Activated CD4-positive, alpha-beta T cell treated with anti-CD3 and anti-CD28 coated beads for 36 hours (primary cell): ENCODE data around the gene TSHZ2. TPM values are rescaled to one million over a fixed set of nuclear protein-coding genes. Genes with fewer than 3 reads are reported as not detected.

Experiments used
- ATAC-seq: fragments of 200-7000 bp; cut with Tn5 transposase; one replicate; pipeline ENCODE4 v1.10.0; 2021; ENCODE audit warnings: mild to moderate bottlenecking, moderate library complexity
- CTCF ChIA-PET: fragments of 350-600 bp; sonication (Branson Sonifier 250); formaldehyde crosslinking; loops from one replicate; lab custom pipeline; 2021; ENCODE audit warnings: antibody characterized with exemption; lab: Charles Lee
- POLR2A ChIA-PET: fragments of 350-600 bp; sonication (Branson Sonifier 250); formaldehyde crosslinking; loops from one replicate; lab custom pipeline; 2021; ENCODE audit warnings: antibody characterized with exemption, inconsistent platforms; lab: Charles Lee
- DNase-seq: peaks from one replicate; pipeline ENCODE4 v3.0.0-alpha.2; 2020
- H3K27ac Mint-ChIP-seq: one replicate; pipeline ENCODE4 v1.8.0; 2021; ENCODE audit warnings: mixed read lengths
- H3K27me3 Mint-ChIP-seq: one replicate; pipeline ENCODE4 v1.8.0; 2021; ENCODE audit warnings: mixed read lengths
- H3K36me3 Mint-ChIP-seq: one replicate; pipeline ENCODE4 v1.8.0; 2021; ENCODE audit warnings: low read depth, mixed read lengths
- H3K4me1 Mint-ChIP-seq: one replicate; pipeline ENCODE4 v1.8.0; 2021; ENCODE audit warnings: mixed read lengths
- H3K4me3 Mint-ChIP-seq: one replicate; pipeline ENCODE4 v1.8.0; 2021; ENCODE audit warnings: mild to moderate bottlenecking, moderate library complexity, mixed read lengths
- H3K9me3 Mint-ChIP-seq: one replicate; pipeline ENCODE4 v1.8.0; 2021; ENCODE audit warnings: low read depth, mixed read lengths
- intact Hi-C, 2 experiments: fragments of 100-400 bp; cut with DNase I in 1 of 2; cut with micrococcal nuclease in 1 of 2; formaldehyde crosslinking; loops; one replicate each; pipeline versions ENCODE4 v1.14.2 to v1.15.1; 2022 to 2024; cut with DNase I, micrococcal nuclease
- total RNA-seq, 2 experiments: library from RNA; stranded (reverse); gene quantifications; one replicate each; pipeline ENCODE4 v1.2.3, GENCODE V29; 2021

Gene TSHZ2
- total RNA-seq, 2 experiments from 2014 or later = 25.9 to 43.6 TPM

GRCh38 chr20:53149890-53150205 is 177.7 kb downstream of the TSHZ2 start:
- Mint-ChIP-seq H3K27me3 (peaks cover 3% of the 10 kb centered on the region), H3K4me1 (peaks cover 70% of the 10 kb centered on the region), H3K27ac (no peak overlapping the region), H3K9me3 (no peaks in the 10 kb centered on the region), H3K36me3 (no peaks in the 10 kb centered on the region), H3K4me3 (no peak overlapping the region)
- no peak for DNase-seq
- intact Hi-C loops = loop anchor here (5.0 to 10.0 kb wide), 5 partner anchors 67 to 1055 kb away; partner anchors contain the start of gene PFDN4 (in 1 of the 2)
- ChIA-PET POLR2A (interaction anchor here (0.9 kb wide), 1 partner anchor 149 kb away, joined by 5 read pairs; no protein-coding TSS in a partner anchor), CTCF (interaction anchor here (0.8 to 2.2 kb wide), 4 partner anchors 13 to 1971 kb away, joined by 3 to 6 read pairs (median 5); no protein-coding TSS in a partner anchor)
- no peak for ATAC-seq

GRCh38 chr20:53150532-53150931 is 178.4 kb downstream of the TSHZ2 start:
- peaks cover 70% of the 10 kb centered on the region for H3K4me1 Mint-ChIP-seq
- intact Hi-C loops = loop anchor here in 1 of 2 experiments (5.0 to 10.0 kb wide), 2 partner anchors 743 to 1054 kb away; partner anchors contain the start of gene PFDN4

GRCh38 chr20:53152228-53152627 is 180.1 kb downstream of the TSHZ2 start:
- H3K36me3 Mint-ChIP-seq = peaks cover 5% of the 10 kb centered on the region
- ATAC-seq = no peak
- ChIA-PET CTCF (interaction anchor here (0.8 kb wide), 1 partner anchor 75 kb away, joined by 3 read pairs; no protein-coding TSS in a partner anchor), POLR2A (no interaction called here)
- peaks cover 3% of the 10 kb centered on the region for H3K27me3 Mint-ChIP-seq
- intact Hi-C loops = loop anchor here in 1 of 2 experiments (5.0 to 10.0 kb wide), 2 partner anchors 745 to 1053 kb away; partner anchors contain the start of gene PFDN4
- peaks cover 57% of the 10 kb centered on the region for H3K4me1 Mint-ChIP-seq
- no peak overlapping the region for H3K27ac Mint-ChIP-seq
- DNase-seq = no peak
- no peak overlapping the region for H3K4me3 Mint-ChIP-seq
- no peaks in the 10 kb centered on the region for H3K9me3 Mint-ChIP-seq

More at GRCh38 chr20:53150532-53150931, 178.4 kb downstream of the TSHZ2 start:
- ATAC-seq (no peak), DNase-seq (no peak)
- Mint-ChIP-seq H3K9me3 (no peaks in the 10 kb centered on the region), H3K27ac (no peak overlapping the region), H3K36me3 (no peaks in the 10 kb centered on the region), H3K27me3 (peaks cover 3% of the 10 kb centered on the region), H3K4me3 (no peak overlapping the region)
- ChIA-PET POLR2A (no interaction called here), CTCF (interaction anchor here (2.2 kb wide), 1 partner anchor 24 kb away, joined by 6 read pairs; no protein-coding TSS in a partner anchor)

- DNase-seq (peak; percentile 43), ATAC-seq (peak; percentile 95)
- H3K4me1 Mint-ChIP-seq = peaks cover 46% of the 10 kb centered on the region
- ChIA-PET POLR2A (interaction anchor here (0.5 to 1.0 kb wide), 3 partner anchors 8 to 963 kb away, joined by 3 to 4 read pairs (median 3); partner anchors contain the start of gene ZFP64), CTCF (interaction anchor here (1.0 to 1.1 kb wide), 2 partner anchors 9 to 66 kb away, joined by 3 read pairs; no protein-coding TSS in a partner anchor)
- H3K4me3 Mint-ChIP-seq = no peak overlapping the region
- H3K27ac Mint-ChIP-seq = peak overlapping the region; percentile 52
- intact Hi-C loops = loop anchor here in 1 of 2 experiments (1.0 to 10.0 kb wide), 3 partner anchors 8 to 1050 kb away; partner anchors contain the start of gene PFDN4
- H3K27me3 Mint-ChIP-seq = peaks cover 3% of the 10 kb centered on the region
- H3K36me3 Mint-ChIP-seq = peaks cover 16% of the 10 kb centered on the region
- H3K9me3 Mint-ChIP-seq = peaks cover 3% of the 10 kb centered on the region
These were observed 182.4 kb downstream of the TSHZ2 start for GRCh38 chr20:53154540-53154939.

GRCh38 chr20:53157443-53158408 is 185.6 kb downstream of the TSHZ2 start:
- peaks cover 3% of the 10 kb centered on the region for H3K9me3 Mint-ChIP-seq
- ATAC-seq (no peak), DNase-seq (peak; percentile 60)
- intact Hi-C loops = loop anchor here in 1 of 2 experiments (10.0 kb wide), 1 partner anchor 1047 kb away; the partner anchor contains the start of gene PFDN4
- POLR2A ChIA-PET = no interaction called here
- peaks cover under 1% of the 10 kb centered on the region for H3K27me3 Mint-ChIP-seq
- H3K36me3 Mint-ChIP-seq = peaks cover 21% of the 10 kb centered on the region
- CTCF ChIA-PET = interaction anchor here (0.6 to 1.8 kb wide), 5 partner anchors 11 to 390 kb away, joined by 4 to 7 read pairs (median 5); no protein-coding TSS in a partner anchor
- peaks cover 53% of the 10 kb centered on the region for H3K4me1 Mint-ChIP-seq
- peak overlapping the region; percentile 44 for H3K27ac Mint-ChIP-seq
- H3K4me3 Mint-ChIP-seq = no peak overlapping the region

GRCh38 chr20:53159160-53159559 is 187.0 kb downstream of the TSHZ2 start:
- ChIA-PET CTCF (interaction anchor here (1.0 to 1.8 kb wide), 2 partner anchors 97 to 388 kb away, joined by 3 to 7 read pairs; no protein-coding TSS in a partner anchor), POLR2A (no interaction called here)
- peaks cover 21% of the 10 kb centered on the region for H3K36me3 Mint-ChIP-seq
- DNase-seq (no peak), ATAC-seq (no peak)
- no peak overlapping the region for H3K27ac Mint-ChIP-seq
- no peak overlapping the region for H3K4me3 Mint-ChIP-seq
- peaks cover 3% of the 10 kb centered on the region for H3K9me3 Mint-ChIP-seq
- no peaks in the 10 kb centered on the region for H3K27me3 Mint-ChIP-seq
- intact Hi-C loops = loop anchor here in 1 of 2 experiments (10.0 kb wide), 1 partner anchor 1046 kb away; the partner anchor contains the start of gene PFDN4
- H3K4me1 Mint-ChIP-seq = peaks cover 48% of the 10 kb centered on the region

GRCh38 chr20:53161073-53161472 is 188.9 kb downstream of the TSHZ2 start:
- ATAC-seq = no peak
- Mint-ChIP-seq H3K4me1 (peaks cover 35% of the 10 kb centered on the region), H3K27ac (peak overlapping the region; percentile 61), H3K27me3 (no peaks in the 10 kb centered on the region), H3K36me3 (peaks cover 22% of the 10 kb centered on the region), H3K4me3 (no peak overlapping the region), H3K9me3 (peaks cover 3% of the 10 kb centered on the region)
- DNase-seq = no peak
- ChIA-PET POLR2A (no interaction called here), CTCF (interaction anchor here (0.7 to 0.8 kb wide), 2 partner anchors 15 to 369 kb away, joined by 3 read pairs; no protein-coding TSS in a partner anchor)
- intact Hi-C loops = no loop called here

- DNase-seq = no peak
- no peak for ATAC-seq
- peaks cover 3% of the 10 kb centered on the region for H3K9me3 Mint-ChIP-seq
- peak overlapping the region; percentile 61 for H3K27ac Mint-ChIP-seq
- peaks cover 35% of the 10 kb centered on the region for H3K4me1 Mint-ChIP-seq
- H3K4me3 Mint-ChIP-seq = no peak overlapping the region
- intact Hi-C loops = no loop called here
- ChIA-PET POLR2A (no interaction called here), CTCF (interaction anchor here (0.7 kb wide), 1 partner anchor 369 kb away, joined by 3 read pairs; no protein-coding TSS in a partner anchor)
- no peaks in the 10 kb centered on the region for H3K27me3 Mint-ChIP-seq
- peaks cover 24% of the 10 kb centered on the region for H3K36me3 Mint-ChIP-seq
These were observed 189.3 kb downstream of the TSHZ2 start for GRCh38 chr20:53161473-53161872.

- DNase-seq = peak; percentile 38
- Mint-ChIP-seq H3K27me3 (no peaks in the 10 kb centered on the region), H3K27ac (peak overlapping the region; percentile 8), H3K4me3 (no peak overlapping the region), H3K36me3 (peaks cover 21% of the 10 kb centered on the region), H3K9me3 (peaks cover 3% of the 10 kb centered on the region), H3K4me1 (peaks cover 32% of the 10 kb centered on the region)
- intact Hi-C loops = no loop called here
- ATAC-seq = peak; percentile 40
- ChIA-PET CTCF (no interaction called here), POLR2A (no interaction called here)
These were observed 190.2 kb downstream of the TSHZ2 start for GRCh38 chr20:53162251-53162835.

- no peaks in the 10 kb centered on the region for H3K27me3 Mint-ChIP-seq
- H3K9me3 Mint-ChIP-seq = no peaks in the 10 kb centered on the region
- H3K4me1 Mint-ChIP-seq = peaks cover 22% of the 10 kb centered on the region
- DNase-seq = peak; percentile 53
- ATAC-seq = peak; percentile 73
- ChIA-PET POLR2A (no interaction called here), CTCF (interaction anchor here (0.6 to 1.0 kb wide), 2 partner anchors 8 to 384 kb away, joined by 3 read pairs; no protein-coding TSS in a partner anchor)
- intact Hi-C loops = no loop called here
- H3K27ac Mint-ChIP-seq = no peak overlapping the region
- no peak overlapping the region for H3K4me3 Mint-ChIP-seq
- H3K36me3 Mint-ChIP-seq = peaks cover 10% of the 10 kb centered on the region
These were observed 191.3 kb downstream of the TSHZ2 start for GRCh38 chr20:53163486-53163885.
